ENCODE measurements around the gene TH. TPM values are rescaled to one million over a fixed set of nuclear protein-coding genes. Genes with fewer than 3 reads are reported as not detected.
A peak's percentile ranks its signal among the peaks of the same experiment; 100 is the strongest.

Gene TH
- polyA plus RNA-seq, 3 donors = not detected

DNA sequence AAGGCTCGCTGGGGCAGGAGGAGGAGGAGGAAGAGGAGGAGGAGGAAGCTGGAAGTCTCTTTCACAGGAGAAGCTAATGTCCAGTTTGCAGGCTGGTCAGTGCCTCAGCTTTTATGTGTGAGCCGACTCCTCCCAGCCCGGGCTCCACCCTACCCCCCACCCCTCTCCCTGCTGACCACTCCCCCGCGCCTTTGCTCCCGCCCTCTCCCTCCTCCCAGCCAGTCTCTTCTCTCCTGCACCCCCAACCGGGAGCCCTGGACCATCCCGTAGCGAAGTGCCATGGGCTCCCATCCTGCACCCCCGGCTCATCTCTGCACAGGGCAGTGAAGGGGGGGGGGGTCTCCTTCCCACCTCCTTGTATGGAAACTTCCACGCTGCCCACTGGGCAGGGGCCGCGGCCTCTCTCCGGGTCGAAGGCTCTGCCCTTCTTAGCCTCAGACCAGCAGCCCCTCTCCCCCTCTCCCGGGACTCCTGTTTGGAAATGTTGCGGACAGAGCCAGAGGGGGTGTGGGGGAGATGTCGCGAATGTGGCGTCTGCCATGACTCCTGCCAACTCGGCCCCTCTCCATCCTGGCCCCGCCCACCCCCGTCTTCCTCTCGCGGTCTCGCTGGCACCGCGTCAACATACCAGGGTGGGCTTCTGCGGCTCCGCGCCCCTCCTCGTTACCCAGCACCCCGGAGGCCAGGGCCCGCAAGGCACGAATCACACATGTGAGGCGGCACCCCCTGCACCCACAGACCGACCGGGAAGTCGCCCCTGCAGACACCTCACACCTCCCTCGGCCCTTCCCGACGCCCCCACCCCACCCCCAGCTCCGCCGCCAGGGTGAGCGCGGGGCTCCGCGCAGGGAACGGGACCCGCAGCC lies 34.2 kb downstream of the TH start:
- WGBS (ENCODE audit: insufficient coverage) = 1% methylated on average over 32 of the region's 50 CpGs
- Mint-ChIP-seq H3K27ac (no peak overlapping the region), H3K27me3 (ENCODE audit: low read depth in 3 of 3) (peaks cover 65 to 91% (median 77%) of the 10 kb centered on the region in 3 donors), H3K4me1 (peaks cover 5% of the 10 kb centered on the region), H3K4me3 (peak overlapping the region in 1 of 2 donors; percentile 60), H3K9me3 (peaks cover 0 to 13% (median 2%) of the 10 kb centered on the region in 7 donors), H3K36me3 (no peaks in the 10 kb centered on the region)
- Histone ChIP-seq H3K4me1 (ENCODE audit: control insufficient read depth in 1 of 2, insufficient read depth in 2 of 2, low read length in 2 of 2) (no peaks in the 10 kb centered on the region), H3K9ac (ENCODE audit: insufficient read depth, low read length, poor library complexity, severe bottlenecking) (no peak overlapping the region), H3K36me3 (replicated peaks in 1 of 2; ENCODE audit: control insufficient read depth in 1 of 2, insufficient read depth in 2 of 2, low read length in 2 of 2) (no peaks in the 10 kb centered on the region), H2AFZ (ENCODE audit: insufficient read depth, low read depth, low read length, poor library complexity, severe bottlenecking) (no peak overlapping the region), H3K9me3 (replicated peaks in 1 of 2; ENCODE audit: control insufficient read depth in 1 of 2, insufficient read depth in 1 of 2, low read length in 2 of 2) (peaks cover 0 to 24% of the 10 kb centered on the region in 2 donors), H4K20me1 (ENCODE audit: insufficient read depth, low read length) (no peaks in the 10 kb centered on the region), H3K79me2 (ENCODE audit: insufficient read depth, low read length) (no peaks in the 10 kb centered on the region), H3K4me3 (replicated peaks in 1 of 3; ENCODE audit: low read depth in 2 of 3, low read length in 3 of 3) (no peak overlapping the region), H3K27ac (ENCODE audit: low read depth in 1 of 2, low read length in 2 of 2) (no peak overlapping the region), H3K4me2 (replicated peaks; ENCODE audit: extremely low read depth, low read length, poor library complexity, severe bottlenecking) (no peak overlapping the region), H3K27me3 (ENCODE audit: control insufficient read depth in 2 of 2, insufficient read depth in 2 of 2, low read length in 2 of 2) (peaks cover 30 to 76% of the 10 kb centered on the region in 2 donors)
- no peak for DNase-seq
- intact Hi-C loops (cut with micrococcal nuclease) = no loop called here
- no peak for TF ChIP-seq CTCF (IDR thresholded peaks at IDR 0.05)

DNA sequence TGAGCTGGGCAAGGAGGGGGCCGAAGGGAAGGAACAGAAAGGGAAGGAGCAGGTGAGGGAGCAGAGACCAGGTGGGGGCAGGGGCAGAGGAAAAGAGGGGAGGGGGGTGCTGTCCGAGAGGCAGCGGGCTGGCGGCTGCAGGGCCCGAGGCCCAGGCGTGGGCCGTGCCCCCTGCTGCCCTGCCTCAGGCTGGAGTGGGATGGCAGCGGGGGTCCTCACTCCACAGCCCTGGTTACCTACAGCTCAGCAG lies 34.7 kb downstream of the TH start:
- peaks cover 24 to 70% of the 10 kb centered on the region in 2 donors for H3K27me3 ChIP-seq (ENCODE audit: control insufficient read depth in 2 of 2, insufficient read depth in 2 of 2, low read length in 2 of 2)
- no peaks in the 10 kb centered on the region for H3K4me1 ChIP-seq (ENCODE audit: control insufficient read depth in 1 of 2, insufficient read depth in 2 of 2, low read length in 2 of 2)
- no peak overlapping the region for H3K27ac ChIP-seq (ENCODE audit: low read depth in 1 of 2, low read length in 2 of 2)
- H3K4me2 ChIP-seq (replicated peaks; ENCODE audit: extremely low read depth, low read length, poor library complexity, severe bottlenecking) = no peak overlapping the region
- DNase-seq = no peak
- Mint-ChIP-seq H3K4me1 (peaks cover 5% of the 10 kb centered on the region), H3K27me3 (ENCODE audit: low read depth in 3 of 3) (peaks cover 63 to 91% (median 76%) of the 10 kb centered on the region in 3 donors), H3K27ac (no peak overlapping the region), H3K4me3 (peak overlapping the region in 1 of 2 donors; percentile 68), H3K9me3 (peaks cover 0 to 13% (median 2%) of the 10 kb centered on the region in 7 donors), H3K36me3 (no peaks in the 10 kb centered on the region)
- no peak overlapping the region for H3K4me3 ChIP-seq (replicated peaks in 1 of 3; ENCODE audit: low read depth in 2 of 3, low read length in 3 of 3)
- WGBS (ENCODE audit: insufficient coverage) = 11% methylated on average over 5 of the region's 8 CpGs
- intact Hi-C loops (cut with micrococcal nuclease) = no loop called here
- H3K36me3 ChIP-seq (replicated peaks in 1 of 2; ENCODE audit: control insufficient read depth in 1 of 2, insufficient read depth in 2 of 2, low read length in 2 of 2) = no peaks in the 10 kb centered on the region
- H3K9me3 ChIP-seq (replicated peaks in 1 of 2; ENCODE audit: control insufficient read depth in 1 of 2, insufficient read depth in 1 of 2, low read length in 2 of 2) = peaks cover 0 to 20% of the 10 kb centered on the region in 2 donors
- no peak overlapping the region for H3K9ac ChIP-seq (ENCODE audit: insufficient read depth, low read length, poor library complexity, severe bottlenecking)
- TF ChIP-seq CTCF (IDR thresholded peaks at IDR 0.05) = no peak
- H4K20me1 ChIP-seq (ENCODE audit: insufficient read depth, low read length) = no peaks in the 10 kb centered on the region
- no peaks in the 10 kb centered on the region for H3K79me2 ChIP-seq (ENCODE audit: insufficient read depth, low read length)
- no peak overlapping the region for H2AFZ ChIP-seq (ENCODE audit: insufficient read depth, low read depth, low read length, poor library complexity, severe bottlenecking)
